HFFc6 (cell line): ENCODE data around the gene RALA. TPM values are rescaled to one million over a fixed set of nuclear protein-coding genes. Genes with fewer than 3 reads are reported as not detected.

Source experiments
- DNase-seq: peaks from one replicate; pipeline ENCODE4 v3.0.0-alpha.2; 2018
- H3K27ac Mint-ChIP-seq: 2 replicates; pipeline ENCODE4 v1.8.0; 2020; ENCODE audit warnings: mild to moderate bottlenecking, mixed read lengths
- H3K27me3 Mint-ChIP-seq: 2 replicates; pipeline ENCODE4 v1.8.0; 2021; ENCODE audit warnings: mild to moderate bottlenecking, moderate library complexity, mixed read lengths; ENCODE audit not compliant: insufficient read depth
- H3K36me3 Mint-ChIP-seq: 2 replicates; pipeline ENCODE4 v1.8.0; 2021; ENCODE audit warnings: low read depth, mixed read lengths
- H3K4me1 Mint-ChIP-seq: 2 replicates; pipeline ENCODE4 v1.8.0; 2020; ENCODE audit warnings: low read depth, mixed read lengths
- H3K4me3 Mint-ChIP-seq: 2 replicates; pipeline ENCODE4 v1.8.0; 2020; ENCODE audit warnings: mild to moderate bottlenecking, moderate library complexity, mixed read lengths
- H3K9me3 Mint-ChIP-seq: 2 replicates; pipeline ENCODE4 v1.8.0; 2020; ENCODE audit warnings: mild to moderate bottlenecking, mixed read lengths
- CTCF ChIP-seq: fragments of 200-600 bp; sonication (generic); IDR thresholded peaks from 2 replicates; pipeline ENCODE4 v1.5.0; 2021; ENCODE audit warnings: antibody characterized with exemption, mild to moderate bottlenecking
- total RNA-seq, 6 experiments: library from RNA; stranded (reverse); fragmentation: NEBNext Ultra II Directional; extraction: Animal tissue kit (Norgen Biotek cat#: 25700); gene quantifications; 2 replicates in 1 of 6; 3 replicates in 5 of 6; pipeline ENCODE4 v1.2.3, GENCODE V29; 2021

Gene RALA
- total RNA-seq, 6 experiments from 2014 or later, result 43.3 to 53.9 (median 45.7) TPM

- H3K4me1 Mint-ChIP-seq, result peaks cover 70% of the 10 kb centered on the region
- no peaks in the 10 kb centered on the region for H3K27me3 Mint-ChIP-seq
- DNase-seq, result no peak
- H3K9me3 Mint-ChIP-seq, result no peaks in the 10 kb centered on the region
- H3K27ac Mint-ChIP-seq, result peak overlapping the region; percentile 87
- peaks cover 16% of the 10 kb centered on the region; the same call in 1 of the 2 replicates for H3K36me3 Mint-ChIP-seq
- no peak for TF ChIP-seq CTCF
- peak overlapping the region; percentile 95 for H3K4me3 Mint-ChIP-seq
These were observed 515 bp downstream of the RALA start for GRCh38 chr7:39623732-39624441.

GRCh38 chr7:39624442-39624807, 1.1 kb downstream of the RALA start:
- H3K27me3 Mint-ChIP-seq, result no peaks in the 10 kb centered on the region
- H3K4me1 Mint-ChIP-seq, result peaks cover 70% of the 10 kb centered on the region
- H3K9me3 Mint-ChIP-seq, result no peaks in the 10 kb centered on the region
- H3K4me3 Mint-ChIP-seq, result peak overlapping the region; percentile 95
- H3K36me3 Mint-ChIP-seq, result peaks cover 16% of the 10 kb centered on the region; the same call in 1 of the 2 replicates
- peak overlapping the region; percentile 82 for H3K27ac Mint-ChIP-seq
- TF ChIP-seq CTCF, result no peak
- DNase-seq, result no peak

- Mint-ChIP-seq H3K9me3 (no peaks in the 10 kb centered on the region), H3K27ac (peak overlapping the region; percentile 82), H3K4me1 (peaks cover 70% of the 10 kb centered on the region), H3K36me3 (peaks cover 18% of the 10 kb centered on the region), H3K27me3 (no peaks in the 10 kb centered on the region), H3K4me3 (peak overlapping the region; percentile 95)
- peak; percentile 18 for DNase-seq
- TF ChIP-seq CTCF, result no peak
These were observed 1.7 kb downstream of the RALA start for GRCh38 chr7:39624935-39625694.

- Mint-ChIP-seq H3K4me1 (peaks cover 69% of the 10 kb centered on the region), H3K36me3 (peaks cover 59% of the 10 kb centered on the region), H3K27me3 (no peaks in the 10 kb centered on the region; the same call in 1 of the 2 replicates), H3K4me3 (no peak overlapping the region), H3K27ac (peak overlapping the region; percentile 23), H3K9me3 (no peaks in the 10 kb centered on the region)
- TF ChIP-seq CTCF, result no peak
- no peak for DNase-seq
These were observed 8.4 kb downstream of the RALA start for GRCh38 chr7:39631736-39632308.

- no peak overlapping the region for H3K4me3 Mint-ChIP-seq
- H3K36me3 Mint-ChIP-seq, result peaks cover 67% of the 10 kb centered on the region
- TF ChIP-seq CTCF, result no peak
- no peak for DNase-seq
- H3K27me3 Mint-ChIP-seq, result no peaks in the 10 kb centered on the region; the same call in 1 of the 2 replicates
- H3K4me1 Mint-ChIP-seq, result peaks cover 59% of the 10 kb centered on the region
- H3K9me3 Mint-ChIP-seq, result no peaks in the 10 kb centered on the region
- peak overlapping the region; percentile 72 for H3K27ac Mint-ChIP-seq
These were observed 10.4 kb downstream of the RALA start for GRCh38 chr7:39633563-39634477.
